Pancreas (tissue), 10 donors: Measurements from ENCODE around the gene RGS12. TPM values are rescaled to one million over a fixed set of nuclear protein-coding genes. Genes with fewer than 3 reads are reported as not detected.

Experiments
- ATAC-seq, 4 donors: fragments of 200-7000 bp; cut with Tn5 transposase; one replicate each; pipeline versions ENCODE4 v1.8.0 to v1.9.1; 2020; ENCODE audit warnings: mild to moderate bottlenecking in 4 of 4, moderate library complexity in 4 of 4
- DNase-seq, 6 donors: peaks; one replicate each; pipeline ENCODE4 v3.0.0-alpha.2; 2020
- FAIRE-seq: peaks from 2 replicates; lab custom pipeline; 2012; peaks lifted over from hg19 to GRCh38; lab: Jason Lieb, UNC
- H3K27ac ChIP-seq, 4 donors: fragments of 200-600 bp; sonication (generic); 1 replicate in 3 of 4; 2 replicates in 1 of 4; pipeline versions ENCODE4 v1.5.0 to v1.8.0; 2020
- H3K27me3 ChIP-seq, 4 donors: fragments of 200-600 bp; one replicate each; pipeline ENCODE4 v1.8.0; 2021
- H3K36me3 ChIP-seq, 3 donors: fragments of 200-600 bp; sonication (generic) in 1 of 3; one replicate each; pipeline versions ENCODE4 v1.5.0 to v1.8.0; 2020 to 2021
- H3K4me1 ChIP-seq, 3 donors: fragments of 200-600 bp; one replicate each; pipeline ENCODE4 v1.8.0; 2021
- H3K4me3 ChIP-seq, 4 donors: fragments of 200-600 bp; sonication (generic) in 2 of 4; one replicate each; pipeline versions ENCODE4 v1.5.0 to v1.8.0; 2020 to 2021
- H3K9me3 ChIP-seq, 4 donors: fragments of 200-600 bp; one replicate each; pipeline ENCODE4 v1.8.0; 2021
- WGBS, 2 donors: extraction: QIAGEN DNeasy Blood & Tissue Kit; methylation state at CpG; one replicate each; pipeline ENCODE4 v1.1.7; 2013; 5-methylcytosine and 5-hydroxymethylcytosine counted together
- intact Hi-C, 3 donors: fragments of 100-400 bp; cut with DNase I; formaldehyde crosslinking; loops; one replicate each; pipeline versions ENCODE4 v1.11.1 to v1.14.2; 2022
- polyA plus RNA-seq, 2 donors: library from polyadenylated mRNA; stranded (reverse); fragments of 200-250 nt; gene quantifications; one replicate each; pipeline ENCODE4 v1.2.3, GENCODE V29; 2013
- total RNA-seq, 6 donors: library from RNA; stranded (reverse); fragmentation: NEBNext Ultra II Directional in 4 of 6; extraction: Animal tissue kit (Norgen Biotek cat#: 25700) in 4 of 6; gene quantifications; one replicate each; pipeline versions ENCODE4 v1.2.1 to v1.2.4, GENCODE V29; 2021 to 2023
- TF ChIP-seq, protein P1 (sequence below), 4 donors: fragments of 200-600 bp; sonication (generic) in 3 of 4; IDR thresholded peaks; one replicate each; pipeline versions ENCODE4 v1.5.0 to v1.8.0; 2021; ENCODE audit warnings: antibody characterized with exemption in 4 of 4
- donor health status: healthy with polysubstance abuse.
- donor health status: DM: no; HTN: no; CAD: no; lungs with moderate emphysema.
- donor health status: DM: no; HTN: no; CAD: no.
- donor health status: control.
- donor health status: control.
- donor health status: Bipolar disorder and iron deficiency.
- donor health status: DM: yes; HTN: yes; CAD: no.
- donor health status: DM: no; HTN: no; CAD: no.
- donor health status: DM: no; HTN: no; CAD: no.
- donor health status: DM: yes; HTN: yes; CAD: no.

The RGS12 gene, protein sequence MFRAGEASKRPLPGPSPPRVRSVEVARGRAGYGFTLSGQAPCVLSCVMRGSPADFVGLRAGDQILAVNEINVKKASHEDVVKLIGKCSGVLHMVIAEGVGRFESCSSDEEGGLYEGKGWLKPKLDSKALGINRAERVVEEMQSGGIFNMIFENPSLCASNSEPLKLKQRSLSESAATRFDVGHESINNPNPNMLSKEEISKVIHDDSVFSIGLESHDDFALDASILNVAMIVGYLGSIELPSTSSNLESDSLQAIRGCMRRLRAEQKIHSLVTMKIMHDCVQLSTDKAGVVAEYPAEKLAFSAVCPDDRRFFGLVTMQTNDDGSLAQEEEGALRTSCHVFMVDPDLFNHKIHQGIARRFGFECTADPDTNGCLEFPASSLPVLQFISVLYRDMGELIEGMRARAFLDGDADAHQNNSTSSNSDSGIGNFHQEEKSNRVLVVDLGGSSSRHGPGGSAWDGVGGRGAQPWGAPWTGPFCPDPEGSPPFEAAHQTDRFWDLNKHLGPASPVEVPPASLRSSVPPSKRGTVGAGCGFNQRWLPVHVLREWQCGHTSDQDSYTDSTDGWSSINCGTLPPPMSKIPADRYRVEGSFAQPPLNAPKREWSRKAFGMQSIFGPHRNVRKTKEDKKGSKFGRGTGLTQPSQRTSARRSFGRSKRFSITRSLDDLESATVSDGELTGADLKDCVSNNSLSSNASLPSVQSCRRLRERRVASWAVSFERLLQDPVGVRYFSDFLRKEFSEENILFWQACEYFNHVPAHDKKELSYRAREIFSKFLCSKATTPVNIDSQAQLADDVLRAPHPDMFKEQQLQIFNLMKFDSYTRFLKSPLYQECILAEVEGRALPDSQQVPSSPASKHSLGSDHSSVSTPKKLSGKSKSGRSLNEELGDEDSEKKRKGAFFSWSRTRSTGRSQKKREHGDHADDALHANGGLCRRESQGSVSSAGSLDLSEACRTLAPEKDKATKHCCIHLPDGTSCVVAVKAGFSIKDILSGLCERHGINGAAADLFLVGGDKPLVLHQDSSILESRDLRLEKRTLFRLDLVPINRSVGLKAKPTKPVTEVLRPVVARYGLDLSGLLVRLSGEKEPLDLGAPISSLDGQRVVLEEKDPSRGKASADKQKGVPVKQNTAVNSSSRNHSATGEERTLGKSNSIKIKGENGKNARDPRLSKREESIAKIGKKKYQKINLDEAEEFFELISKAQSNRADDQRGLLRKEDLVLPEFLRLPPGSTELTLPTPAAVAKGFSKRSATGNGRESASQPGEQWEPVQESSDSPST (N-terminal part only)
- total RNA-seq (10 to 100 TPM in 2 of 6 donors, 1 to 10 TPM in 4; 4.6 to 19.4 (median 8.3) TPM), polyA plus RNA-seq (10 to 100 TPM; 21.3 to 21.6 TPM)

DNA sequence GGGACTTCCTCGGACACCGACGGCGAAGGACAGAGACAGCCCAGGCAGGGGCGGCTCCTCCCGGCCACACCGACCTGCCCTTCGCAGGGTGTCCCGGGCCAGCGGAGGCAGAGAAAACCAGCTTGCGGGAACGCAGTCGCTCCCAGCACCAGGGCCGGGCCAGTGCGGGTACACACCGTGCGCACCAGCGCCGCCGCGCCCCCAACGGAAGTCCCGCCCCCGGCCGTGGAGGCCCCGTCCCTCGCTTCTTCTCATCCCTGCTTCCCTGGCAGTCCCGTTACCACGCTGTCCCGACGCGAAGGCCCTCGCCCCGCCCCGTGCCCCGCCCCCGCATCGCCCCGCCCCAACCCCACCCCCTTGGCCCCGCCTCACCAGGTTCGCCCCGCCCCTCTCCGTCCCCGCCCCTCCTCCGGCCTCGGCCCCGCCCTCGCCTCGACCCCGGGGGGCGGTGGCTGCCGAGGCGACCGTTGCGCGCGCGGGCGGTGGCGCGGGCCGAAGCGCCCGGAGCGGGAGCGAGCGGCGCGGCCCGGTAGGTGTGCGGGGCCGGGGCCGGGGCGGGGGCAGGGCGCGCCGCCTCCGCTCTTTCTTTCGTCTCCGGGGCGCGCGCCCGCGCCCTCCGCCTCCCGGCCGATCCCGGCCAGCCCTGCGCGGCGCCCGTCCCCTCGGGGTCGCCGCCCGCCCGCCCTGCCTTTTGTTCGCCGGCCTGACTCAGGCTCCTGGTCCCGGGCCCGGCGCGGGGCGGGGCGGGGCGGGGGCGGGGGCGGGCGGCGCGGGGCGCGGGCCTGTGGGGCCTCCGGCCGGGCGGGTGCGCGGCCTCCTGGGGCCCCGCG is at the start of gene RGS12:
Gene RGS12 (plus strand): TSS at position 451 of the 830 bp plus-strand sequence. CDS start 23,150 bp downstream, outside the sequence.
- intact Hi-C loops = no loop called here
- Histone ChIP-seq H3K9me3 (no peaks in the 10 kb centered on the region), H3K4me3 (peak within 1 kb of the TSS; percentile 52 to 87 (median 84)), H3K27ac (peak within 1 kb of the TSS; percentile 81 to 94 (median 90)), H3K4me1 (peaks cover 5 to 7% (median 6%) of the 10 kb centered on the region in 3 donors), H3K36me3 (no peaks in the 10 kb centered on the region), H3K27me3 (no peaks in the 10 kb centered on the region)
- FAIRE-seq (no peak), DNase-seq (peak; percentile 95 to 98 (median 96)), ATAC-seq (peak; percentile 91 to 97 (median 94))
- whole genome bisulfite sequencing, 2 donors = 0 to 1% methylated on average over 36 to 121 of the region's 121 CpGs
- TF ChIP-seq, protein P1, sequence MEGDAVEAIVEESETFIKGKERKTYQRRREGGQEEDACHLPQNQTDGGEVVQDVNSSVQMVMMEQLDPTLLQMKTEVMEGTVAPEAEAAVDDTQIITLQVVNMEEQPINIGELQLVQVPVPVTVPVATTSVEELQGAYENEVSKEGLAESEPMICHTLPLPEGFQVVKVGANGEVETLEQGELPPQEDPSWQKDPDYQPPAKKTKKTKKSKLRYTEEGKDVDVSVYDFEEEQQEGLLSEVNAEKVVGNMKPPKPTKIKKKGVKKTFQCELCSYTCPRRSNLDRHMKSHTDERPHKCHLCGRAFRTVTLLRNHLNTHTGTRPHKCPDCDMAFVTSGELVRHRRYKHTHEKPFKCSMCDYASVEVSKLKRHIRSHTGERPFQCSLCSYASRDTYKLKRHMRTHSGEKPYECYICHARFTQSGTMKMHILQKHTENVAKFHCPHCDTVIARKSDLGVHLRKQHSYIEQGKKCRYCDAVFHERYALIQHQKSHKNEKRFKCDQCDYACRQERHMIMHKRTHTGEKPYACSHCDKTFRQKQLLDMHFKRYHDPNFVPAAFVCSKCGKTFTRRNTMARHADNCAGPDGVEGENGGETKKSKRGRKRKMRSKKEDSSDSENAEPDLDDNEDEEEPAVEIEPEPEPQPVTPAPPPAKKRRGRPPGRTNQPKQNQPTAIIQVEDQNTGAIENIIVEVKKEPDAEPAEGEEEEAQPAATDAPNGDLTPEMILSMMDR (IDR thresholded peaks at IDR 0.05) = no peak

DNA sequence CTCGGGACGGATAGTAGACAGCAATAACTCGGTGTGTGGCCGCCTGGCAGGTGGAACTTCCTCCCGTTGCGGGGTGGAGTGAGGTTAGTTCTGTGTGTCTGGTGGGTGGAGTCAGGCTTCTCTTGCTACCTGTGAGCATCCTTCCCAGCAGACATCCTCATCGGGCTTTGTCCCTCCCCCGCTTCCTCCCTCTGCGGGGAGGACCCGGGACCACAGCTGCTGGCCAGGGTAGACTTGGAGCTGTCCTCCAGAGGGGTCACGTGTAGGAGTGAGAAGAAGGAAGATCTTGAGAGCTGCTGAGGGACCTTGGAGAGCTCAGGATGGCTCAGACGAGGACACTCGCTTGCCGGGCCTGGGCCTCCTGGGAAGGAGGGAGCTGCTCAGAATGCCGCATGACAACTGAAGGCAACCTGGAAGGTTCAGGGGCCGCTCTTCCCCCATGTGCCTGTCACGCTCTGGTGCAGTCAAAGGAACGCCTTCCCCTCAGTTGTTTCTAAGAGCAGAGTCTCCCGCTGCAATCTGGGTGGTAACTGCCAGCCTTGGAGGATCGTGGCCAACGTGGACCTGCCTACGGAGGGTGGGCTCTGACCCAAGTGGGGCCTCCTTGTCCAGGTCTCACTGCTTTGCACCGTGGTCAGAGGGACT is 49.6 kb upstream of the RGS12 start:
- no peak overlapping the region for H3K27ac ChIP-seq
- peak in 2 of 6 donors; percentile 27 to 46 for DNase-seq

DNA sequence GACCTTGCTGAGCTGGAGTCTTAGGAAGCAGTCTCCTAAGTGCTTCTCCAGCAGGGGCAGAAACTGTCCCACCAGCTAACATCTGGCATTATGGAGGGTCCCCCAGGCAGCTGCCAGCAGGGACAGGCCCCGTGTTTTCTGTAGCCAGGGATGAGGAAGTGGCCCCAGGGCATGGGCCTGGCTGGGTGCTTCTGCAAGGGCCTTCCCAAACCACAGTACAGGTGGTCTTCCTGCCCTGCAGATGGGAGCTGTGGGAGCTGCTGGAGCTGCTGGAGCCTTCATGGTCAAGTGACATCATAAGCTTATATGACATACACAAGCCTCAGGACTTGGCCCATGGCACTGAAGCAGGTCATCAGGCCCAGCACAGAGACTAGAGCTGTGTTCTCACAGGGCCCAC is 48.8 kb upstream of the RGS12 start:
- Histone ChIP-seq H3K27ac (no peak overlapping the region), H3K4me3 (no peak overlapping the region), H3K9me3 (no peaks in the 10 kb centered on the region), H3K27me3 (no peaks in the 10 kb centered on the region), H3K36me3 (peaks cover 0 to 6% (median 0%) of the 10 kb centered on the region in 3 donors), H3K4me1 (peaks cover 7 to 22% (median 14%) of the 10 kb centered on the region in 3 donors)
- WGBS, 2 donors = 67 to 87% methylated on average over 1 of the region's 1 CpG
- intact Hi-C loops = no loop called here
- FAIRE-seq (no peak), DNase-seq (peak in 2 of 6 donors; percentile 8 to 58), ATAC-seq (no peak)
- TF ChIP-seq, protein P1 (IDR thresholded peaks at IDR 0.05) = no peak

More for the DNA sequence above, 49.6 kb upstream of the RGS12 start:
- peaks cover 14 to 30% (median 15%) of the 10 kb centered on the region in 3 donors for H3K4me1 ChIP-seq
- FAIRE-seq (no peak), ATAC-seq (no peak)
- intact Hi-C loops = no loop called here
- peaks cover 0 to 9% (median 0%) of the 10 kb centered on the region in 3 donors for H3K36me3 ChIP-seq
- TF ChIP-seq, protein P1 (IDR thresholded peaks at IDR 0.05) = no peak
- H3K27me3 ChIP-seq = no peaks in the 10 kb centered on the region
- no peak overlapping the region for H3K4me3 ChIP-seq
- no peaks in the 10 kb centered on the region for H3K9me3 ChIP-seq
- WGBS, 2 donors = 84% methylated on average over 23 of the region's 23 CpGs
